GM19467 (cell line): ENCODE results near the gene SH3RF2.

Experiments
- ATAC-seq: cut with Tn5 transposase; IDR thresholded peaks from one replicate; pipeline ENCODE4 v1.9.1; 2021; ENCODE audit warnings: mild to moderate bottlenecking, moderate library complexity; ENCODE audit not compliant: unreplicated experiment

The SH3RF2 gene

GRCh38 chr5:145920542-145921210 is 15.7 kb upstream of the SH3RF2 start:
- ATAC-seq = no peak

GRCh38 chr5:145921211-145921610 is 15.2 kb upstream of the SH3RF2 start:
- ATAC-seq = no peak

- ATAC-seq = no peak
These were observed 14.3 kb upstream of the SH3RF2 start for GRCh38 chr5:145922059-145922458.

GRCh38 chr5:145923405-145923804 is 13.0 kb upstream of the SH3RF2 start:
- ATAC-seq = no peak

GRCh38 chr5:145924849-145925248 is 11.5 kb upstream of the SH3RF2 start:
- no peak for ATAC-seq

- ATAC-seq = no peak
These were observed 11.0 kb upstream of the SH3RF2 start for GRCh38 chr5:145925353-145925752.

- no peak for ATAC-seq
These were observed 10.6 kb upstream of the SH3RF2 start for GRCh38 chr5:145925803-145926202.

GRCh38 chr5:145931718-145932117 is 4.7 kb upstream of the SH3RF2 start:
- no peak for ATAC-seq

- ATAC-seq = no peak
These were observed 2.1 kb upstream of the SH3RF2 start for GRCh38 chr5:145934276-145934675.

GRCh38 chr5:145937432-145938250 is 1.3 kb downstream of the SH3RF2 start:
- ATAC-seq = no peak

GRCh38 chr5:145938776-145939539 is 2.6 kb downstream of the SH3RF2 start:
- no peak for ATAC-seq

- ATAC-seq = no peak
These were observed 3.2 kb downstream of the SH3RF2 start for GRCh38 chr5:145939540-145940065.

- ATAC-seq = no peak
These were observed 4.7 kb downstream of the SH3RF2 start for GRCh38 chr5:145941096-145941447.

- ATAC-seq = no peak
These were observed 5.2 kb downstream of the SH3RF2 start for GRCh38 chr5:145941448-145942130.

GRCh38 chr5:145942201-145942600 is 5.8 kb downstream of the SH3RF2 start:
- no peak for ATAC-seq

GRCh38 chr5:145942749-145943148 is 6.4 kb downstream of the SH3RF2 start:
- ATAC-seq = no peak

GRCh38 chr5:145943674-145944121 is 7.3 kb downstream of the SH3RF2 start:
- no peak for ATAC-seq

GRCh38 chr5:145944328-145944727 is 8.0 kb downstream of the SH3RF2 start:
- no peak for ATAC-seq

- no peak for ATAC-seq
These were observed 9.3 kb downstream of the SH3RF2 start for GRCh38 chr5:145945620-145946111.

GRCh38 chr5:145946112-145946861 is 9.9 kb downstream of the SH3RF2 start:
- ATAC-seq = peak; percentile 57
